HG03432 (cell line): Measurements from ENCODE around the gene ZNF215.
A peak's percentile ranks its signal among the peaks of the same experiment; 100 is the strongest.
"Not testable (repeated sequence)": the region's sequence is repeated elsewhere in the genome, so short reads cannot be mapped to it uniquely, and the experiment has no call there.

ENCODE experiments used
- ATAC-seq: cut with Tn5 transposase; IDR thresholded peaks from one replicate; pipeline ENCODE4 v1.9.1; 2021; ENCODE audit warnings: mild to moderate bottlenecking, moderate library complexity; ENCODE audit not compliant: unreplicated experiment

Gene ZNF215

DNA sequence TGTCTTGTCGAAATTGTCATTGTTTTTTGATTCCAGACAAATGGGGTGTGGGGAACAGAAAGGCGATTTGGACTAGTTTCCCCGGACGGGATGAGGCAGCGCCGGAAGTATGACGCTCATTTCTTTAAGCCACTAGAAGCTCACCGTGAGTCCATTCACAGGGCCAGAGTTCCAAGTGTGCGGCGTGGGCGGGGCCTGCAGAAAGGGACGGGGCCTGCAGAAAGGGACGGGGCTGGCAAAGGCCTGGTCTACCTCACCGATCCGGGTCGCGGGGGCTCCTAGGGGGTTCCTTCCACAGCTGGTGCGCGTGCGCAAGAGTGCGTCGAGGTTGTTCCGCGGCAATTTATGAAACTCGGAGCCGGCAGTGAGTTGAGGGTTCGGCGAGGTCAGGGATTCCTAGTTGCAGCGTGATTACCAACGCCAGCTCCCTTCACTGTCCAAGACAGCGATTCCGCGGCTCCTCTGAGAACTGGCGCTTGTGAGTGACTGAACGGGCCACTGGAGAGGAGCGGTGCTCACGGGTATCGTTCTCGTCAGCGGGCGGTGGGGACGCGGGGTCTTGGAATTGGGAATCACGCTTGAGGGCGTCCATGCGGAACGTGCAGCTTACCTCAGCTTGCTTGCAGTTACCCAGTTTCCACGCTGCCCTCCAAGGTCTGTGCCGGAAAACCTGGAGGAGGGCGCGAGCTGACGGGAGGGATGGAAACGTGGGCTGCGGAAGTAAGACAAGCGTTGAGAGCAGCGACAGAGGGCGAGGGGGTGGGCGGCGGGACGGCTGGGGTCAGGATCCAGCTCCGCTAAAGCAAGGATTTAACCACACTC lies at the start of gene ZNF215:
ZNF215 (plus strand) TSS at position 219 of the 822 bp plus-strand sequence. CDS start 5,847 bp downstream, outside the sequence.
- ATAC-seq, result peak; percentile 83

DNA sequence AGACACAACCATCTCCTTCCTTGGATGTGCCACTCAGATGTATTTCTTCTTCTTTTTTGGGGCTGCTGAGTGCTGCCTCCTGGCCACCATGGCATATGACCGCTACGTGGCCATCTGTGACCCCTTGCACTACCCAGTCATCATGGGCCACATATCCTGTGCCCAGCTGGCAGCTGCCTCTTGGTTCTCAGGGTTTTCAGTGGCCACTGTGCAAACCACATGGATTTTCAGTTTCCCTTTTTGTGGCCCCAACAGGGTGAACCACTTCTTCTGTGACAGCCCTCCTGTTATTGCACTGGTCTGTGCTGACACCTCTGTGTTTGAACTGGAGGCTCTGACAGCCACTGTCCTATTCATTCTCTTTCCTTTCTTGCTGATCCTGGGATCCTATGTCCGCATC lies 49.3 kb upstream of the ZNF215 start:
- ATAC-seq, result no peak

DNA sequence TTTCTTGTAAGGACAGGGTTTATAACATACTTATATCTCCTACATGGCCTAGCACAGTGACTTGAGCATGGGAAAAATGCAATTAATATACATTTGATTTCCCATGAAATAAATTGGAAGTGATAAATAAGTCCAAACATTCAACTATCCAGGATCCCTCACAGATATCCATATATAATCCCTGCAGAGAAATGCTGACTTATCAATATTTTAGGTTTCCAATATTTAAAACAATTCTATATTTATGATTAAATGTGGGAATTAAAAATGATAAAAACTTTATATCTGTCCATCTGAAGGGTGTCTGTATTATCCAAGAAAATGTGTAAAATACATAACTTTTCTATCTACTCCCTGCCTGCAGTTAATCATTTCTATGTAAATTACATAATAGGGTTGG lies 43.5 kb upstream of the ZNF215 start:
- ATAC-seq, result no peak

DNA sequence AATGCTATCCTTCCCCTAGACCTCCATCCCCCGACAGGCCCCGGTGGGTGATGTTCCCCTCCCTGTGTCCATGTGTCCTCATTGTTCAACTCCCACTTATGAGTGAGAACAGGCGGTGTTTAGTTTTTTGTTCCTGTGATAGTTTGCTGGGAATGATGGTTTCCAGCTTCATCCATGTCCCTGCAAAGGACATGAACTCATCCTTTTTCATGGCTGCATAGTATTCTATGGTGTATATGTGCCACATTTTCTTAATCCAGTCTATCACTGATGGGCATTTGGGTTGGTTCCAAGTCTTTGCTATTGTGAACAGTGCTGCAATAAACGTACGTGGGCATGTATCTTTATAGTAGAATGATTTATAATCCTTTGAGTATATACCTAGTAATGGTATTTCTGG lies 38.5 kb upstream of the ZNF215 start:
- ATAC-seq, result not testable (repeated sequence)

DNA sequence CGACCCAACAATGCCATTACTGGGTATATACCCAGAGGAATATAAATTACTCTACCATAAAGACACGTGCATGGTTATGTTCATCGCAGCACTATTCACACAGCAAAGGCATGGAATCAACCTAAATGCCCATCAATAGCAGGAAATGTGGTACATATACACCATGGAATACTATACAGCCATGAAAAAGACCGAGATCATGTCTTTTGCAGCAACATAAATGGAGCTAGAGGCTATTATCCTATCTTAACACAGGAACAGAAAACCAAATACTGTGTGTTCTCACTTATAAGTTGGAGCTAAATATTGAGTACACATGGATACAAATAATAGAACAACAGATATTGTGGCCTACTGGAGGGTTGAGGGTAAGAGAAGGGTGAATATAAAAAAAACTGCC lies 37.4 kb upstream of the ZNF215 start:
- no peak for ATAC-seq

DNA sequence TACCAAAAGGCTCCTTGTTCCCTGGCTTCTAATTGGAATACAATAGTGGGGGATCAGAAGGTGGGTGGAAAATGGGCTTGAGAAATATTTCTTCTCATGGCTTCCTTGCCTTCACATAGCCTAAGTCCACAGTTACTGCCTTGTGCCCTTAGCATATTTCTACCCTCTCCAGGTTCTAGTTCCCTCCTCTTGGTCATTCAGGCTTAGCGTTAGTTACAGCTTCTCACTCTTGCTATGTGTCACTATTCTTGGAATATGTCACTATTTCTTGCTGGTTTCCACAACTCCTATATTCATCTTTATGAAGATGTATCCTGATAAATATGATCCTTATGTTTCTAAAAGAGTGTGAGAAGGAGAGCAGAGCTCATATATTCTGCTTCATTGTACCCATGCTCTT lies 36.4 kb upstream of the ZNF215 start:
- ATAC-seq, result no peak

DNA sequence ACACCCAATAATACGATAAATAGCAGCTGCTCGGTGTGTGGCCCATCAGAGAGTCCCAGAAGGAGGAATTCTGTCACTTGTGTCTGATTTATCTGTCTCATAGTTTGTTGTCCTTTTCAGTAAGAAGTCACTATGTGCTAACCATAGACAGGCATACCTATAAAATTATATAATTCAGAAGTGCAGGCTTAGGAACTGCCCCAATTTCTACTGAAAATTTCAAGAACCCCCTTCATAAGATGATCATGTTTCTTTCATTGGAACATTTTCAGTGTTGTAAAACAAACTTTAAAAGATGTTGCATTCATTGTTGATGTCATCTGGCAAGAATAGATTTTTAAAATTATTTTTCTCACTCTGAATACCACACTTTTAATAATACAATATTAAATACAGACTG lies 33.8 kb upstream of the ZNF215 start, which contains the start of gene OR2D2:
OR2D2 (minus strand) TSS at position 101 of the 400 bp plus-strand sequence; CDS start at position 101, 0 bp downstream.
- no peak for ATAC-seq

DNA sequence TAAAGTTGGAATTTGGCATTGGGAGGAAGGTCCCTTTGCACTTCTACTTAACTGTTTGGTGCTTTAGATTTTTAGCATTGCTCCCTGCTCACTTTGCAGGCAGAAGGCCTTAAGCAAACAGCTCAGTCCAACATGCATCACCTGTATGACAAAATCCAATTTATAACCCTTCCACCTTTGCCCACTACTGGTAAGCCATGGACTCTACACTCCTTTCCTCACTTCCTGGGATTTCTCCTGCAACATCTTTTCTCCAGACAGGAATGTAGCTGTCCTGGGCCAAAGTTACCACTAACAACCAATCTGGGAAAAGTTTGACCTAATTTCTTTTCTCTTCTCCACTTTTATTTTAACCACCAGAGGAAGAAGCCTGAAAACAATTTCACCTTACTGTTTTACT lies 32.1 kb upstream of the ZNF215 start:
- no peak for ATAC-seq

DNA sequence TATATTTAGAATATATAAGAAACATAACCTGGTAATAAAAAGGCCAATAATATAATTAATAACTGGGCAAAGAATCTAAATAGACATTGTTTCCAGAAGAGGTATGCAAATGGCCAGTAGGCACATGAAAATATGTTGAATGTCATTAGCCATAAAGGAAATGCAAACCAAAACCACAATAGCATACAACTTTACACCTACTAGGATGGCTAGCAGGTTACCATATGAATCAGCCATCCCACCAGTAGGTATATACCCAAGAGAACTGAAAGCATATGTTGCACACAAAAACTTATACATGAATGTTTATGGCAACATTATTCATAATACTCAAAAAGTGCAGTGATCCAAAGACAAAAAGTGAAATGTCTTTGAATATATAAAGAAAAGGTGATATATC lies 31.2 kb upstream of the ZNF215 start:
- ATAC-seq, result peak; percentile 93

DNA sequence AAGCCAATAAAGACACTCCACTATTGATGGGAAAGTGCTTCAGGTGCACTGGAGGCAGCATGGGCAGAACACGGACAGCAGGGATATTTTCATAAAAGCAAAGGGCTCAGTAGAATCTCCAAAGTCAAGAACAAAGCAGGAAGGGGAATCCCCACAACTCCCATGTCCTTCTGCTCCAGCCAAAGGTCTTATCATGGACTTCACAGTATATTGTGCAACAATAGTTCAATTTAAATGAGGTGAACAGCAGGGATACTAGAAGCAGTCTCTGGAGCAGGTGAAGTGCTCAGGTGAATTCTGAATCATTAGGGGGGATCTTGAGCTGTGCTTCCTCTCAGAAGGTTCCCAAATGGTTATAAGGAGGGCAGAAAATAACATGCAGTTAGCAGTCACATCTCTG lies 27.3 kb upstream of the ZNF215 start:
- ATAC-seq, result no peak

DNA sequence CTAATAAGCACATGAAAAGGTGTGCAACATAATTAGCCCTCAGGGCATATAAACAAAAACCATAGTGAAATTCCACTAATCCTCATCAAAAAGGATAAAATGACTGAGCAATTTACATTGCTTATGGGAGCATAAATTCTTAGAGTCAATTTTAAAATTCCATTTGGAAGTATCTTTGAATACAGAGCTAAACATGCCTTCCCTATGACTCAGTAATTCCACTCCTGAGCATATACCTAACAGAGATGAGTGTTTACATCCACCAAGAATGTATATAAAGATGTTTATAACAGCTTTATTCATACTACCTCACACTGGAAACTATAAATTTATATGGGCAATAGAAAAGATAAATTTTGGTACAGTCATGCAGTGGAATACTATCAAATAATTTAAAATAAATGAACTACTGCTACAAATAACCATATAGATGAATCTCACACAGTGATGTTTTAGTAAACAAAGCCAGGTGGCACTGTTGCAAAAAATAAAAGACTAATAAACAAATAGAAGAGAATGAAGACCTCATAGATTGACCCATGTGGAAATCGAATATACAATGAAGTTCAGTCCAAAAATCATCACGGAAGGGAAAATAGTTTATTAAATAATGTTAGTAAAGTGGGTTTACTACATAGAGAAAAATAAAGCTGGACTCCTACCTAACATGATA lies 25.8 kb upstream of the ZNF215 start:
- no peak for ATAC-seq

DNA sequence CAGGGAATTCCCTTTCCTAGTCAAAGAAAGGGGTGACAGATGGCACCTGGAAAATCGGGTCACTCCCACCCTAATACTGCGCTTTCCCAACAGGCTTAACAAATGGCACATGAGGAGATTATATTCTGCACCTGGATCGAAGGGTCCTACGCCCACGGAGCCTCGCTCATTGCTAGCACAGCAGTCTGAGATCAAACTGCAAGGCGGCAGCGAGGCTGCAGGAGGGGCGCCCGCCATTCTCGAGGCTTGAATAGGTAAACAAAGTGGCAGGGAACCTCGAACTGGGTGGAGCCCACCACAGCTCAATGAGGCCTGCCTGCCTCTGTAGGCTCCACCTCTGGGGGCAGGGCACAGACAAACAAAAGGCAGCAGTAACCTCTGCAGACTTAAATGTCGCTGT lies 21.4 kb upstream of the ZNF215 start:
- not testable (repeated sequence) for ATAC-seq

DNA sequence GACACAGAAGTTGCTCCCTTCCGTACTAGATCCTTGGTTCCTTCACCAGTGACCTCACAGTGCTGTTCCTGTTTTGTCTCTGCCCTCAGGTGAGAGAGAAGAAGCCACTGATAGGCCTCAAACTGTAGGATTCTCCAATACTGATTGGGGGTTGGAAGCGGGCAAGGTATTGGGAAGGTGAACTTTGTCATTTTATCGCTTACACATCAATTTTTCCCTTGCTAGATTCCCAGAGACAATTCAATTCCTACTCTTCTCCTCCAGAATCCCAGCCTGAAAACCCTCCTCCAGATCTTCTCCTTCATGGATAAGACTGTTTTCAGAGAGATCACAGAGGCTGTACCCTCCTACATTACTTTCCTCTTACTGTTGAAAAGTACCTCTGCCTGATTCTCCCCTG lies 14.8 kb upstream of the ZNF215 start:
- ATAC-seq, result no peak

DNA sequence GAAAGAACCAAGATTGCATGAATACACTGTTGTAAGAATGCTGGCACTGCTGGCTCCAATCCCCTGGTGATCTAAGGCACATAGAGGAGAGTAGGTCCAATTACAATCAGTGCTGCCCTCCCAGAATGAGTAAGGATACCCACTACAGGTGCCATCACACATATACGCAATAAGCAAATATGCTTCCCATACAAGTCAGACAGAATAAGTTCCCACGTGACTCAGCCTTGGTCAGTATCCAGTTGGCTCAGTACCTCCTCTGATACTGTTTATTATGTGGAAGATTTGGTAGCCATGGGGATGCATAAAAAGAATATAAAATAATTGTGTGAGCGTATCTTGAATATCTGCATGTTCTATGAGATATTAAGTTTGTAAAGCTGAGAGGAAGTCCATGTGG lies 14.3 kb upstream of the ZNF215 start:
- ATAC-seq, result no peak

DNA sequence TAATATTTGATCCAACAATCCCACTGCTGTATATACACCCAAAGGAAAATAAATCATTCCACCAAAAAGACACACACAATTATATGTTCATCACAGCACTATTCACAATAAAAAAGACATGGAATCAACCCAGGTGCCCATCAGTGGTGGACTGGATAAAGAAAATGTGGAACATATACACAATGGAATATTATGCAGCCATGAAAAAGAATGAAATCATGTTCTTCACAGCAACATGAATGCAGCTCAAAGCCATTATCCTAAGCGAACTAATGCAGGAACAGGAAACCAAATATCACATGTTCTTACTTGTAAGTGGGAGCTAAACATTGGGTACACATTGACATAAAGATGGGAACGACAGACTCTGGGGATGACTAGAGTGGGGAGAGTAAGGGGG lies 6.5 kb upstream of the ZNF215 start:
- no peak for ATAC-seq

DNA sequence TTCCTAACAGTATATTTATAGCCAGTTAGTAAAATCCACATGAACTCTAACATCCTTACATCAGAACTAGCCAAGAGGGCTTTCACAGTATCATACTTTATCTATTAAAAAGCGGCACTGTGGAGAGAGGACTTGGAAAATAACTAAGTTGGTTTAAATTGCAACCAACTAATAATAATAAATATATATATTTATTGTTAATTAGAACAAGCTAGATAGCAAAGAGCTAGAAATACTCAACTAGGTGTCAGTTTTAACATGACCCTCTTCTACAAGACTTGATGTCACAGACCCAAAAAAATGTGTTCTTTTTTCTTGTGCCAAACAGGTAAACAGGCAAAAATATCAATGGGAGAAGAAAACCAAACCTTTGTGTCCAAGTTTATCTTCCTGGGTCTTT lies 5.5 kb upstream of the ZNF215 start, which contains the start of gene OR2D3:
OR2D3 (plus strand) TSS at position 301 of the 400 bp plus-strand sequence; CDS start at position 301, 0 bp downstream.
- ATAC-seq, result no peak

DNA sequence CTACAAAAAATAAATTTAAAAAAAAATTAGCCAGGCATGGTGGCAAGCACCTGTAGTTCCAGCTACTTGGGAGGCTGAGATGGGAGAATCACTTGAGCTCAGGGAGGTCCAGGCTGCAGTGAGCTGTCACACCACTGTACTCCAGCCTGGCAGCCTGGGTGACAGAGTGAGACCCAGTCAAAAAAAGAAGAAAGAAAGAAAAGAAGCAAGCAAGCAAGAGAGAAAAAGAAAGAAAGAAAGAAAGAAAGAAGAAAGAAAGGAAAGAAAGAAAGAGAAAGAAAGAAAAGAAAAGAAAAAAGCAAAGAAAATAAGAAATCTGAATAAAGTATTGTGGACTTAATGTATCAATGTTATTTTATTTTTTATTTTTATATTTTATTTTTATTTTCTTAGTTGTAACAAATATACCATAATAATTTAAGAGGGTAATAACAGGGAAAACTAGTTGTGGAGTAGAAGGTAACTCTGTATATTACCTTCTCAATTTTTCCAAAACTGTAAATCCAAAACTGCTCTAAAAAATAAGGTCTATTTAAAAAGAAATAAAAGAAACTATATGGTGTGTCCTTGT lies 1.1 kb upstream of the ZNF215 start:
- no peak for ATAC-seq

DNA sequence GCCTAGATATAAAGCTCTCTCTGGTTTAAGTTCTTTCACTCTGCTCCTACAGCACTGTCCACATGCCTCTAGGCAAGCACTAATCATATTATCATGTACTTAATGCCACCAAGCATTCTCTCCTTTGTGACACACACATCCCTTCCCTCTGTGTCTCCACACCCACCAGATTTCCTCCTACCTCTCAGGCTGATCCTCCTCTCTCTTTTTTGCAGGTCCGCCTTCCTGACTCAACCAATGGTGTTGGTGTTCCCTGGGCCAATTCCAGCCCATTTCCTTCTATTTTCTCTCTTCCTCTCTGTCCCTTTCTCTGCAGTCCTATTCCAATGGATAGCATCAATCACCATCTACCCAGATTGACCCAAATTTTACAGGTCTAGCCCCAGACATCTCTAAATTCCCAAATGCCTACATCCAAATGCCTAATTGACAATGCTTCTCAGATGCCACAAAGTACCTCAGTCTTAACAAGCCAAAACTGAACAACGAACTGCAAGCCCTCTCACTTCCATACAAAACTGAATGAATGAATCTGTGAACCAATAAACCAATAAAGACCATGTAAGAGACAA lies 504 bp upstream of the ZNF215 start:
- ATAC-seq, result peak; percentile 7

DNA sequence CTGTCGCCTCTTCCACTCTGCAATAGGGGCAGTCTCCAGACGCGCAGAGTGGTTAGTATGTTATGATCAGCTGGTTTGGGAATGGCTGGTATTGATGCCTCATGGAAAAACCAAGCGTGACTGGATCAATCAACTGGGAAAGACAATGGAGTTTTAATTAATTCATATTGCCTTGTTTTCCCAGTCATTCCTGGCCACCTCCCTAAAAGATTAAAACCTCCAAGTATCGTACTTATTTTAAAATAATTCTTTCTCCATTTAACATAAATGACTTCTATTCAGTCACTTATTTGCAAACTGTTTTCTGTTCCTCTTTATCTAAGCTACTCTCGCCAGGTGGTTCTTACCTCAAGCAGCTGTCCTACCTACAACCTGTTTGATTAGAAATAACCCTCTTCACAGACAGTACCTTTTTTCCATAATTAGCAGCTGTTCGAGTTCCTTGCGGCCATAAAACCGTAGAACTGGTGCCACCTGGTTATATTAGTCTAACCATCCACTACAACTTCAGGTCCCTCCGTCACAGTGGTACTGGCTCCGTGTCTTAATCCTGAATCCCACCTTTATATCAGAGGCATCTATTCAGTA lies 898 bp downstream of the ZNF215 start:
- peak; percentile 59 for ATAC-seq

DNA sequence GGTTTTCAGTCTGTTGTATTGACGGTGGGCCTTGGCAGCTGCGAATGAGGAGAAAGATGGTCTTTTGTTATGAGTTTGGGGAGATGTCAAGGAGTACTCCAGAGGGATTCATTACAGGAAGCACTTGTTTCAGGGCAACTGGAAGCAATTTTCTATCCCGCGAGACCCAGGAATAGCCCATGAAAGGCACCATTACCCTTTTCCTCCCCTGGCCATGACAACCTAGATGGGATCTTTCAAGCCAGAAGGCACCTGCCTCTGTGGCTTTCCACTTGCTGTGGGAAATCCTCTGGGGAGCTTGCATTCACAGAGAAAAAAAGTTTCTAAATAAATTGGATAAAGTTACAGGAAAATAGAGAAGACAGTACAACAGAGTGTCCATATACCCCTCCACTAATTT lies 2.7 kb downstream of the ZNF215 start:
- no peak for ATAC-seq

DNA sequence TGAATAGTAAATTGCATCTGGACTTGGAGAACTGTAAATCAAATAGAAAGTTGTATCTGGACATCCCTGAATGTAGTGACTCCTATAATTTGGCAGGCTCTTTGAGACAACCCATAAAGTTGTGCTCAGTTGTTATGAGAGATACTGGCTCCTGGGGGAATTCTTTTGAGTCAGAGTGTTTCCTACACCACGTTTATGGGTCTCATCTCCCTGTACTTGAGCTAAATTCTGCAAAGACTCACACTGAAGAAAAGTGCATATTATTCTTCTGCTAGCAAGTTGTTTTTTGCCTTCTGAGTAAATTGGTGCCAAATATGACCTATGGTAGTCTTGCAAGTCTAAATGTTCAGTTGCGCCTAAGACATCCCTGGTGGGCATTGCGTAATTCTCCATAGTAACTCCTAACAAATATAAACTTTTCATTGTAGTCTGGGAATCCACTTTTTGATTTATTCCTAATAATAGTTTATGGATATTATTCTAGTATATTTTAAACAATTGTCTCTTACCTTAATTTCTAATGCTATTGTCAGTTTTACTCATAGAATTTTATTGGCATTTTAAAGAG lies 5.0 kb downstream of the ZNF215 start:
- ATAC-seq, result no peak
